HT1080 (cell line): ENCODE measurements around the gene AK5. TPM values are rescaled to one million over a fixed set of nuclear protein-coding genes. Genes with fewer than 3 reads are reported as not detected.
A peak's percentile ranks its signal among the peaks of the same experiment; 100 is the strongest.

Source experiments
- DNase-seq: peaks from one replicate; pipeline ENCODE4 v3.0.0-alpha.2; 2015; ENCODE audit warnings: low read depth
- total RNA-seq: library from RNA; depleted of rRNA; stranded (reverse); fragments of >200 nt; shearing (Covaris generic); gene quantifications from 2 replicates; pipeline ENCODE4 v1.2.3, GENCODE V29; 2014

AK5 gene
- total RNA-seq, 1 experiment from 2014 or later = 6.3 TPM

DNA sequence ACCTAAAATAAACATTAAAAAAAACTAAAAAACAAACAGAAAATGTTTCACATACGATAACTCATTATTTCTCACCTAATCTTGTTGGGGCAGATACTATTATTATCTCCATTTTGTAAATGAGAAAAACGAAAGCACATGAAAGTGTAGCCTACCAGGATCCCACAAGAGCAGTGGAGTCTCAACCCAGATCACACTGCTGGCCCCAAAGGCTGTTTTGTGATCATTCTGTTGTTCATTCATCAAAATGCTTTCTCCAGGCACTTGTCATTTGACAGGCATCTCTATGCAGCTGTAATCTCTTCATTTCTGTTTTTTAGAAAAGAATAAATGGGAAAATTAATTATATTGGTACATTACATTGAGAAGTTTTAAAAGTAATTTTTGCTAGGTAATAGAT, 67.5 kb downstream of the AK5 start:
- DNase-seq = no peak

DNA sequence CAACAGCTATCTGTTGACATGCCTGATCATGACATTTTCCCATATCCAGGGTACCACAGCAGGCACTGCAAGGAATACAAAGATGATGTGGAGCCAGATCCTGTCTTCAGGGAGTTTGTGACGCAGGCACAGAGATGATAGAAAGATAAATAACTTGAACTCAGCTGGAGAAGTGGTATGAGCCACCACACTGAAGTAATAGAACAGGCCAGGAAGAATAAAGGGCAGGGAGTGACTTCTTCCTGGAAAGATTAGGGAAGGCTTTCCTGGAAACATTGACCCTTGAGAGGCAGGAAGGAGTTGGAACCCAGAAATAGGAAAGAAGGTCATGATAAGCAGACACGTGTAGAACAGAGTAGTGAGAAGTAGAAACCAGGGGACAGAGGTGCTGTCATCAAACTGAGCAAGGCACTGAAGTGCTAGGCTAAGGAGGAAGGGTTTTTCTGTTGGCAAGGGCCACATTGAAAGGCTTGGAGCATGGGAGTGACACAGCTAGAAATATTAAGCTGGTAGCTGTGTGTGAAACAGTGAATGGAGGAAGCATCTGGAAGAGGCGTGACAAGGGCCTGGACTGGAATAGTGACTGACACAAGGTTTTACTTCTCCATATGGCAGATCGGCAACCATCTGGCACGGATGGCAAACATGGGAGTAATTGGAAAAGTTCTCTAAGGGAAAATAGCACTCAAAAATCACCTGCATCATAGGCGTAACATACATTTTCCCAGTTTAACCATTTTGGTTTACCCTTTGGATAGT, 68.4 kb downstream of the AK5 start:
- no peak for DNase-seq

DNA sequence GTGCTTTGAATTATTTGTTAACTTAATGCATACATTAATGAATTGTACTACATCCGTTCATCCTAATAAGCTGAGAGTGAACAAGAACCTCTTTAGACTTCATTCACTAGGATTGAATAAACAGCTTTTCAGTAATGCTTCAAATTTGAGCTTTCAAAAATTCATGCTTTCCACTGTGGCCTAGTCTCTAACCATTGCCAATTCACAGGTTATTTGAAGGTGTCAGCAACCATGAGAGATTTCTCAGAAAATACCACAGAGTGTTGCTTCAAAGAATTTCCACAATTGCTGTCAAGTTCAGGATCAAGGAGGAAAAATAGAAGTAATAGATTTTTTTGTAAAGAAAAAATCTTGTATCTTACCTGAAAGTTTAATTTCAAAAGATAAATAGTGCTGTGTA, 72.7 kb downstream of the AK5 start:
- no peak for DNase-seq

DNA sequence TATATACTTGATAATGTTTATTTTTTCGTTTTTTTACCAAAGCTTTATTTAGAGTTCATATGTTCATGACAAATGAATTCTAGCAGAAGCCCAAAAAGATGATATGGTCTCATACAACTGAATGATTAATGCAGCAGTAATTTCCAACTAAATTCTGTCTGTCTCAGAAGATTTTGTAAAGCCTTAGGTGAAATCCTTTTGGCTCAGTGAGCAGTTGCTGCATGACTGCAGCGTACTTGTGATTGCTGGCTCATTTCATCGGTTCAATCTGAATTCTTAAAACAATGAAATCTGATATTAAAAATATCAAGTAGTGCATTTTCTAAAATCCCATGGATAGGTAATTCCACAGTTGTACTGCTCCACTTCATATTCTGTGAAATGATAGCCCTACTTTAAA, 73.2 kb downstream of the AK5 start:
- DNase-seq = no peak

DNA sequence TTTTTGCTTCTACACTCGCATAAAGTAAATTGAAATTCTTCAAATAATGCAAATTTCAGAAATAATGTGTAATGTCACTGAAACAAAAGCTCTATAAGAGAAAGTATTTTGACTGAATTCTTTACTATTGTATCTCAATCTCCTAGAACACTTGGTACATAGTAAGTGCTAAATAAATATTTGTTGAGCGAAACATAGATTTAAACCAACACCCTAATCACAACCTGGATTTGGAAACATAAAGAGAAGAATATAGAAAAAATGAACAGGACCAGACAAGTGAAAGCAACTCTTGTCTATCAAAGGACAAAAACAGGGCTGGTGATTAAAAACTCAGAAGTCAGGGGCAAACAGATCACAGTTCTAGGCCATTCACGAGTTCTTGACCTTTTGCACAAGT, 74.3 kb downstream of the AK5 start:
- DNase-seq = no peak

DNA sequence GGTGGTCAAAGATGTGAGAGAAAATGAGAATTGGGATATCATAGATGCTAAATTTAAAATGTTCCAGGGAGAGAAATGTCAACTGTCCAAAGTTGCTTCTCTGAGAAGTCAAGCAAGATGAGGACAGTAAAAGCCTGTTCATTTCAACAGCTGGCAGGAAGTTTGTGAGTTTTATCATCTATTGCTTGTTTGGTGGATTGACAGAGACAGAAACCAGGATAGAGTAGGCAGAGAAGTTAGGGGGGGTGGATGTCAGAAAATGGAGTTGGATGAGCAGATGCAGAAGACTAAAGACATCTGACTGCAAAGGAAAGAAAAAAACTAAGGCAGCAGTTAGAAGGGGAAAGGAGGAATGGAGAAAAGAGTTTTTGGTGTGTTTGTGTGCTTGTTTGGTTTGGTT, 78.4 kb downstream of the AK5 start:
- no peak for DNase-seq

DNA sequence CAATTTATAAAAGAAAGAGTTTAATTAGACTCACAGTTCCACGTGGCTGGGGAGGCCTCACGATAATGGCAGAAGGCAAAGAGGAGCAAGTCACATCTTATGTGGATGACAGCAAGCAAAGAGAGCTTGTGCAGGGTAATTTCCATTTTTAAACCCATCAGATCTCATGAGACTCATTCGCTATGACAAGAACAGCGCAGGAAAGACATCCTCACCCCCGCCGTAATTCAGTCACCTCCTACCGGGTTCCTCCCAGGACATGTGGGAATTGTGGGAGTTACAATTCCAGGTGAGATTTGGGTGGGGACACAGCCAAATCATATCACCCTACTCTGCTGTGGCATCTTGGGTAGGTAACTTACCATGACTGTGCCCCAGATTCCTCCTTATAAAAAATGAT, 79.8 kb downstream of the AK5 start:
- no peak for DNase-seq

DNA sequence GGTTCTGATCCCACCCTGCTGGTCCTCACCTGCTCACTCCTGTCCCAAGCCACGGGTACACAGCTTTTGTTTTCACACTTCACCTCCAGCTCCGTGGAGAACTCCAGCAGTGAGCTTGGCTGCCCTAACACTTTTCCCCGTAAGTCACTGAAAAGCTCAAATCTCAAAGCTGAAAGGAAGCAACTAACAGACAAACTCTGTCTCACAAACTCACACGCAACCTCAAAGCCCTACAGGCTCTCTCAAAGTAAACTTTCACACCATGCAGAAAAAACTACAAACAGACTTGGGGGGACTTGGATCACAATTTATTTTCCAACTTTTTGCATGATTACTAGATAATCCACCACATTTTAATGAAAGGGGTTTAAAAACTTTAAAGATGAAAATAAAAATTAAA, 88.3 kb downstream of the AK5 start:
- no peak for DNase-seq

DNA sequence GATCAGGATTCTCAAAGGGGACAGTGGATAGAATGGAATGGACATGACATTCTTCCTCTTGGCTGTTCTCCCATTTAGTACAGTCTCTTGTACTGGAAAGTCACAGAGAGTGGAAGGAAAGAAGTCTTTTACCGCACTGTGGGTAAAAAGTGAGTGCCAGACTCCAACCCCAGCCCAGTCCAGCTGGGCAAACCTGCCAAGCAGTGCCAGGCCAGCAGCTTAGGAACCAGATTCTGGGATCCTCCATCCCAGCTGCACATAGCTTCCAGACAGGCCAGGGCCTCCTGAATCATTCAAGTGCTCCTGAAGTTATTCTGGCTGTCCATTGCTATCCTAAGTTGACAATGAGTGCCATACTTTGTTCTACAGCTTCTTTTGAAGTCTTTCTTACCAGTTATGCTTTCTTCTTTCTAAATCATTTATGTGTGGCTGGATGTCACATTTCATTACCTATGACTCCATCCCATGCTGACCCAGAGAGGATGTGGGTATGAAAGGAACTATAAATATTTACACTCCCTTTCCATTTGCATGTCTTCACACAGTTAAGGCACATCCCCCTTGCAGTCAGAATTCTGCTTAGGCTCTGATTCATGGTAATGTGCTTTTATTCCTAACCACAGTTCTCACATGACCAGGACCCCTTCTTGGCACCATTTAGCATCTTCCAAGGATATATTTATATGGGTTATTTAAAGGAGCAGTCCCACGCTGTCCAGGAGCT, 88.9 kb downstream of the AK5 start:
- DNase-seq = peak; percentile 98

DNA sequence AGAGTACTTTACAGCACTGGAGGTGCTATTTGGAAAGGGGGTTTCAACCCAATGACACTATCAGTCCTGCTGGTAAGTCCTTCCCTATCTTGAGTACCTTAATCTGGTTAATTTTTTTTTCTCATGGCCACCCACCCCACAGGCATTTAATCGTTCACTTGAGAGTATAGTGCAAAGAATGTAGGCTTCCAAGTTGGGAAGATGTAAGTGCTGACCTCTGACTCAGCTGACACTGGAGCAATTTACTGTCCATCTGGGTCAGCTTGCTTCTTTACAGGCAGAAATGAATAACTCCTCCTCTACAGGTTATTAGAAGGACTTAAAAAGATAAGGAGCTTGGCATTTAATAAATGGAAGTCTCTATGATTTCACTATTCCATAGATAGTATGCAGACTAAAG, 89.6 kb downstream of the AK5 start:
- no peak for DNase-seq

DNA sequence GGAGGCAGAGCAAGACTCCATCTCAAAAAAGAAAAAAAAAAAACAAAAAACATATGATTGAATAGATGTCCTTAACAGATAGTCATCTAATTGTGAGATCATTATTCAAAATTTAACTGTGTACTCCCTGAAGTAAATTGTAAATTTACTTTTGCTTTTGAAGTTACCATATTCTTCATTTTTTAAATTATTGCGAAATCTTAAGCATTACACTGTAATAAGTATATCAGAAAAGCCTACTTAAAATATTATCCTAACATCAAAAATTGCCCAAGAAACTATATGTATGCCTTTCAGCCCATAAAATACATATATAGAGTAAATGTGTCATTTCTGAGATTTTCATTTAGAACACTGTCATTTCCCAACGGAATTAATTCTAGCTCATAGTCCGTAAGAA, 91.9 kb downstream of the AK5 start:
- DNase-seq = no peak

DNA sequence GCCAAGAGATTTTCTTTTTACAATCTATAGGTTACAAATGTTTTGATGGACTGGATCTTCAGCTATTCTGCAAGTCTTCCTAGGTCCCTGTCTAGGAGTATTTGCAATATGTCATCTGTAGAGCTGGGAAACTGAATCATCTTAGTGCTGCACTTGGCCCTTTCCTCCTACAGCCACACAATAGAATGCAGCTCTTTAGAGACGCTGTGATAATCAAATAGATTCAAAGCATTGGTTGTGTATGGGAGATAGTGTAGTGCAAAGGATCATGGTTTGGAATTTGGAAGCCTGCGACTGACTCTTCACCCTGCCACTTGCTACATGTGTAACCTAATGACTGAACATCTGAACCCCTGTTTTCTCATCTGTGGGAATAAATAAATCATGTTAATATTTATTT, 93.7 kb downstream of the AK5 start:
- DNase-seq = no peak

DNA sequence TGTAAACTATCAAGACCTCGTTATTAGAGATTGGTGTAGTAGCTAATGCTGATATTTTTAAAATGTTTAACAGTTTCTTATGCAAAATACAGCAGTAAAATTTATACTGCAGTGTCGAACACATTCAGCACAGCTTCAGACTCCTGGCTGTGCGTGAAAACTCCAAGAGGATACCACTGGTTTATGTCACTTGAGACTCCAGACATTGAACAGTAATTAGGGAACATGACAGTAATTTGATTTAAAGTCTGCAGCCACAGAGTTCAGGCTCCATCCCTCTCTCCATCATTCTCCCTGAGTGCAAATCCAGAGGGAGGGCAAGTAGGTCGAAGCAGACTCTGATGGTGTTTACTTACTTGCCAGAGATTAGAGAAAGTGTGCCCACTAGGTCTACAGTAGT, 94.2 kb downstream of the AK5 start:
- DNase-seq = no peak

DNA sequence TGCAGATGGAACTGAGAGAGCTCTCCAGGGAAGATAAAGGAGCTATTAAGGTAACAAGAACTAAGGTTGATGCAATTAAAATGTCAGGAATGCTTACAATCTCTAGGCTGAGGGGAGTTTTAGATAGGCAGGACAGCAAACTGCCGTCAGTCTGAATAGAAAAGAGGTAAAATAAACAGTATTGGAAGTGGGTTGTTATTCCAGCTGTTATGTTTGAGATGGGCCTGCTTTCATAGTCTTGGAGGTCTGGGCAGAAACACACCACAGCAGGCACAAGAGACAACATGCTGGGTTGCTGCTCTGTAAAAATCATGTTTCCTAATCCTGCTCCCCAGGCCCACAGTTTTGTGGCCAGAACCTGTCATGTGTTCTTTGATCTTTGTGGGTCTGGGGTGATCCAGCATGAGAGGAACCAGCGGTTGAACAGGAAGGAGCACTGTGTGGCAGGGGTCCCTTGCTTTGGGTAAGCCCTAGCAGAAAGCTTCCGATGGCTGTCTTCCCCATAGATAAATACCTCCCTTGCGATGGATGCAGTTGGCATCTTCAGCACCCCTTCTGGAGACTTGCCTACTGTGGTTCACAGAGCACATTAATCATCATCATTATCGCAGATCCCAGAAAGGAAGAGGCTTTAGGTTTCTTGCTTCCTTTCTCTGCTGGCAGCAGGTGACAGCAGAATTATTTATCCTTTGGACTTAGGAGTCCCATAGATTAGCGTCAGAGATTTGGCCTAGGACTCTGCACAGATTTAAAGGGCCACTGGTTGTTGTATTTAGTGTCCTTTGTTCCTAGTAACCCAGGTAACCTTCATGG, 97.1 kb downstream of the AK5 start:
- peak; percentile 58 for DNase-seq

DNA sequence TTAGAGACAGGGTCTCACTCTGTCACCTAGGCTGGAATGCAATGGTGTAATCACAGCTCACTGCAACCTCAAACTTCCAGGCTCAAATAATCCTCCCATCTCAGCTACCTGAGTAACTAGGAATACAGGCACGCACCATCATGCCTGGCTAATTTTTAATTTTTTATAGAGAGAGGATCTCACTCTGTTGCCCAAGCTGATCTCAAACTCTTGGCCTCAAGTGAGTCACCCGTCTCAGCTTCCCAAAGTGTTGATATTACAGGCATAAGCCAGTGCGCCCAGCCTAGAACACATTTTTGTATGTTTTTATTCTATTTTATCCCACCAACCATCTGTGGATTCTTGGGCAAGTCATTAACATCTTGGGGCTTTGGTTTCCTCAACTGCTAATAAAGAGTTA, 100.5 kb downstream of the AK5 start:
- DNase-seq = no peak

DNA sequence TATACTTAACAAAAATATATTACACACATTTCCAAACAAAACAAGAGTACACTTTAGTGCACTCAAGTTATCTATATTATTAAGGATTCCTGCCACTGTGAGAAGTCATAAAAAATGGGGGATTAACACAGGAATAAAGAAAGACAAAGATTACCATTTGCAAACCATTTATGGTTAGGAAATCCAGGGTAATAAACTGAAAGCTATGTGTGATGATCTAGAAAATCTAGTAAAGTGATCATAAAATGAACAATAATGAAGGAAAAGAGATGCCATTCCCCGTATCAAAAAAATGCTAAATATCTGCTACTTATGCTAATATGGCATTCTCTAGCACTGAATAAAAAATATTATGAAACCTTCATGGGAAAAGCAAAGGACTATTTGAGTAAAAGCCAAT, 101.4 kb downstream of the AK5 start:
- DNase-seq = no peak

DNA sequence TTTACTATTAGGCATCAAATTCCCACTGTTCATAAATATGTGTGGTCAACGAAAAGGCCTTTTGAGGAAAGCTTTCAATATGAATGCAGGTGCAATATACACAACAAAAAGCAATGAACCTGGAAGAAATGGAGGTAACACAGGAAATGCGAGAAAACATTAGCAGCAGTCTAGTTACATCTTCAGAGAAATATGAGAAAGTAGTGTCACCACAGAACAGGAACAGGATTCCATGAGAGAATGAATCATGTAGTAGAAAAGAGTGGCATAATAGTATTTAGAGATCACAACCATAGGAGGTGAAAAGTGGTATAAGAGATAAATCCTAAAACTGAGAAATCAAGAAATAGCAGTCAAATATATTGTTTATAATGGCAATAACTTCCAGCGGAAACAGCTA, 103.7 kb downstream of the AK5 start:
- DNase-seq = peak; percentile 34

DNA sequence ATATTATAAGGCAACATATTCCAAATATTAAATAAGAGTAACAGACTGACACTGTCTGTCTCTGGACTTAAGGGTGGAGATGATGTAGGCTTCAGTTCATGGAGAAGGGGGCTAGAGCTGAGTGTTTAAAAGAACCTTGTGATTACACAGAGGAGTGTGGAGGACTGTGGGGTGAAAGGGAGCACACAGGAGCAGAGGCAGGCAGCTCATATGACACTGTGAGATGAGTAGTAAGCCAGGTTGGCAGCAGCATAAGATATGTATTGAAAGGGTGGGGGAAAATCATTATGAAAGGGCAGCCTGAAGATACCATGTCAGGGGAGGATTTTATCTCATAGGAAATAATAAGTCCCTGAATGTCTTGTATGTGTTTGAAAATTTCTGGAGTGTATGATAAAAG, 104.5 kb downstream of the AK5 start:
- no peak for DNase-seq

DNA sequence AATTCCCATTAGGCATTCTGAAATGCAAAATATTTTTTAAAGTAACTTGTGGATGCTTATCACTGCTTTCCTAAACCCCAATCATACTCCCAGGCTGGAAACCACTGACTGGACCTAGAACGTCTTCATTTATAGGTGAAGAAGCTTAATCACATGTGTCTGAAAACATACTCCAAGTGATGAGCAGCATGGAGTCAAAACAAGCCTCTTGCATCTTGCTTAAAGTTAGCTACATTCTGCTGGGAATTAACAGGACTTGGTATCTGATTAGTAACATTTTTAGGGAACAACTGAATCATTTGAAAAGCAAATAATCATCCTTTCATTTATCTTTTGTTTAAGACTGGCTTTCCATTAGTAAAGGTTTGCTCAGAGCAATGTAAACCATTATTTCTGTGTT, 105.7 kb downstream of the AK5 start:
- DNase-seq = no peak

DNA sequence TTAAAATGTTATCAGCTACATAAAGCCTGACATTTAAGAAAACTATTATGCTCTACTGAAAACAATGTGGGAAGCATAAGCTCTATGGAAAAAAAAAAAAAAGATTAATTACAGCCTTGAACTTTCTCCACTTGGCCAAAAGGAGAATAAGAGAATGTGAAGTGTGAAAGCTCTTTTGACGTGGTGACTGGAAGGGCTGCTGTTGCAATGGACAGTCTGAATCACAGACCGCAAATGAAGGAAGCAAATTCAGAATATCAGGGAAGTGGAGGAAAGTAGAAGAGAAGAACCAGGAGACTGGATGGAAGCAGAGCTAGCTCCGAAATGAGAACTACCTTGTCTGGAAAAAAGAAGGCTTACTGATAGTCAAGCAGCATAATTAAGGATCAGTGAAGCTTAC, 106.8 kb downstream of the AK5 start:
- no peak for DNase-seq

DNA sequence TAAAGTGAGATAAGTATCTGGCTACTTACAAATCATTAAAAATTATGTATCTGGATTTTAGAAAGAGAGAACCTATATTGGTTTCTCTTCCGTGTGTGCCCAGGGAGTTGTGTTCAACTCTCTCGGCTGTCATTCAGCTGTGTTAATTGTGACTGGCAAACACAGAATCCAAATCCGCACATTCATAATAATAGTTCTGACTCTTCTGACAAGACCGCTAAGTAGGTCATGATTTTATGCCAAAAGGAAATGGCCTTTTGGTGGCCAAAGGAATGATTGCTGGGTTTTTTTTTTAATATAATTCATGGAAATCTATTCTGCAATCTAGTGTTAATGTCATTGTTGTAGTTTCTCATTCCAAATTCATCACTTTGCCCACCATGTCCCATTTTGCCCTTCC, 110.7 kb downstream of the AK5 start:
- no peak for DNase-seq

DNA sequence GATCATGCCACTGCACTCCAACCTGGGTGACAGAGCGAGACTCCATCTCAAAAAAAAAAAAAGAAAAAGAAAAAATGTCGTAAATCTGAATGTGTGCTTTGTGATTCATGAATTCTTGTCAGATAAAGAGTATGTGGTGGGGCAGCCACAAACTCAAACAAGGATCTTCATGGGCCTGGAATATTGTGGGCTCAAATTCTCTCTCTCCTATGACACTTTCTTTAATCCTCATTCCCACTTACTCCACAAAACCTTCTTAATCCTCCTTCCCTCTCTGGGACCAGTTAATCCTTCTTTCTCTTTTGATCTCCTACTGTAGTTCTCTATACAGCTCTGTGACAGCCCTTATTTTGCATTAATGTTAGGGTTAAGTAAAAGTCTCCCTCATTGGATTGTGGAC, 112.3 kb downstream of the AK5 start:
- peak; percentile 76 for DNase-seq
